DND-41 (cell line): Measurements from ENCODE around the gene COL25A1.

ENCODE experiments used
- ATAC-seq: fragments of 200-7000 bp; cut with Tn5 transposase; 3 replicates; pipeline ENCODE4 v1.9.1; 2021; ENCODE audit warnings: low read depth; ENCODE audit not compliant: insufficient read depth
- DNase-seq: peaks from one replicate; pipeline ENCODE4 v3.0.0-alpha.2; 2020
- H2AFZ ChIP-seq: 2 replicates; pipeline ENCODE4 v1.6.0; 2012; ENCODE audit warnings: low read depth, low read length
- H3K27ac ChIP-seq: 2 replicates; pipeline ENCODE4 v1.5.1; 2012; ENCODE audit warnings: low read length, inconsistent platforms
- H3K27me3 ChIP-seq: fragments of 200-600 bp; sonication (generic); 2 replicates; pipeline ENCODE4 v1.6.0; 2012; ENCODE audit warnings: low read length, mild to moderate bottlenecking, inconsistent platforms; ENCODE audit not compliant: insufficient read depth, poor library complexity
- H3K36me3 ChIP-seq: 2 replicates; pipeline ENCODE4 v1.5.1; 2012; ENCODE audit warnings: low read length, inconsistent platforms; ENCODE audit not compliant: insufficient read depth
- H3K4me1 ChIP-seq: 2 replicates; pipeline ENCODE4 v1.5.1; 2012; ENCODE audit warnings: mild to moderate bottlenecking, low read length; ENCODE audit not compliant: insufficient read depth
- H3K4me2 ChIP-seq: 2 replicates; pipeline ENCODE4 v1.6.0; 2012; ENCODE audit warnings: mild to moderate bottlenecking, moderate library complexity, low read length, inconsistent platforms; ENCODE audit not compliant: insufficient read depth
- H3K4me3 ChIP-seq, 2 experiments: fragments of 200-600 bp in 1 of 2; shearing (Covaris generic) in 1 of 2; 2 replicates each; pipeline ENCODE4 v1.5.1; 2012 to 2016; ENCODE audit warnings: inconsistent platforms in 2 of 2, low read length in 2 of 2, mild to moderate bottlenecking in 2 of 2, low read depth in 1 of 2, moderate library complexity in 1 of 2
- H3K79me2 ChIP-seq: 2 replicates; pipeline ENCODE4 v1.6.0; 2012; ENCODE audit warnings: low read length, inconsistent platforms; ENCODE audit not compliant: insufficient read depth
- H3K9ac ChIP-seq: 2 replicates; pipeline ENCODE4 v1.6.0; 2012; ENCODE audit warnings: low read depth, mild to moderate bottlenecking, inconsistent platforms, low read length, moderate library complexity
- H3K9me3 ChIP-seq: 2 replicates; pipeline ENCODE4 v1.5.1; 2012; ENCODE audit warnings: low read length, moderate library complexity, mild to moderate bottlenecking, inconsistent platforms; ENCODE audit not compliant: insufficient read depth, severe bottlenecking
- H4K20me1 ChIP-seq: 2 replicates; pipeline ENCODE4 v1.6.0; 2012; ENCODE audit warnings: low read length; ENCODE audit not compliant: insufficient read depth
- CTCF ChIP-seq: IDR thresholded peaks from 2 replicates; pipeline ENCODE4 v1.5.1; 2012; ENCODE audit warnings: borderline replicate concordance, low read length, moderate library complexity, mild to moderate bottlenecking; ENCODE audit not compliant: poor library complexity, severe bottlenecking; ENCODE audit errors: extremely low read depth
- EZH2 ChIP-seq: IDR thresholded peaks from 3 replicates; pipeline ENCODE4 v1.6.1; 2012; ENCODE audit warnings: borderline replicate concordance, low read depth, mild to moderate bottlenecking, moderate library complexity, low read length, inconsistent platforms; ENCODE audit not compliant: severe bottlenecking

COL25A1 gene

GRCh38 chr4:109014593-109015412 is 287.7 kb downstream of the COL25A1 start:
- TF ChIP-seq CTCF (no peak), EZH2 (no peak)
- H3K27ac ChIP-seq, result no peak overlapping the region
- H3K4me1 ChIP-seq, result peaks cover 8% of the 10 kb centered on the region
- no peak overlapping the region for H2AFZ ChIP-seq
- H3K36me3 ChIP-seq, result no peaks in the 10 kb centered on the region
- H4K20me1 ChIP-seq, result no peaks in the 10 kb centered on the region
- no peaks in the 10 kb centered on the region for H3K79me2 ChIP-seq
- no peak for DNase-seq
- no peak overlapping the region for H3K4me2 ChIP-seq
- no peak overlapping the region for H3K4me3 ChIP-seq
- no peak for ATAC-seq
- H3K9me3 ChIP-seq, result no peaks in the 10 kb centered on the region
- H3K27me3 ChIP-seq, result no peaks in the 10 kb centered on the region
- H3K9ac ChIP-seq, result no peak overlapping the region

GRCh38 chr4:109012286-109012880 is 290.1 kb downstream of the COL25A1 start:
- no peak overlapping the region for H3K4me2 ChIP-seq
- TF ChIP-seq CTCF, result no peak
- ATAC-seq, result no peak
- H4K20me1 ChIP-seq, result no peaks in the 10 kb centered on the region
- no peaks in the 10 kb centered on the region for H3K27me3 ChIP-seq
- H3K27ac ChIP-seq, result no peak overlapping the region
- H2AFZ ChIP-seq, result no peak overlapping the region
- H3K9me3 ChIP-seq, result no peaks in the 10 kb centered on the region
- DNase-seq, result no peak
- peaks cover 11% of the 10 kb centered on the region for H3K4me1 ChIP-seq
- H3K36me3 ChIP-seq, result no peaks in the 10 kb centered on the region
- no peak overlapping the region for H3K9ac ChIP-seq
- no peaks in the 10 kb centered on the region for H3K79me2 ChIP-seq
- no peak overlapping the region for H3K4me3 ChIP-seq

DNA sequence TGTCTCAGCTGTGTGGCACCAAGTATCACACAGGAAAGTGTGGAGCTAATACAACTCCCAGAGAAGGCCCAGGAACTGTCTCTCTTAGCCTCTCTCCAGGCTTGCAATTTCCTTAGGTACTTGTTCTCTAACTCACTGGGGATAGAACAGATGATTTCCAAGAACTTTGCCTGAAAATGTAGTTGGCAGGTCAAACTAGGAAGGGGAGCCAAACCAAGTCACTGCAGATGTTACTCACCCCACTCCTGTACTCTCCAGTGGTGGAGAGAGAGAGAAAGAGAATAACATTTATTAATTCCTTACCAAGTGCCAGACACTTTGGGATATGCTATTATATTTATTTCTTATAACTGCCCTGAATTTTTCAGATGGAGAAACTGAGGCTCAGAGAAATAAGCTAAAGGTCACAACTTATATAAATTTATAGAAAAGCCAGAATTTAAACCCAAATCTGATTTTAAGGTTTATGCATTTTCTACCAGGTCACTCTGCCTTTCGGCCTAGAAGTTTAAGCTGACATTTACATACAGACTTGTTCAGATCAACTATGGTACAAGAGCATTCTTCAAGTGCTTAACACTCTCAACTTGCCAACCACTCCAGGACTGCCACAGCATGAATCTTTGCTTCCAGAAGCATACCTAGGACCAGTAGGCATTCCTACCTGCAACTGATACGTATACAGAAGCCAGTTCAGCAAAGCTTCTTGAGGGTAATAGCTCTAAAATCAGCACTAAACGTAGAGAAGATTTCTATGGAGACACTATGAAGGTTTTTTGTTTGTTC is 291.0 kb downstream of the COL25A1 start:
- no peak overlapping the region for H2AFZ ChIP-seq
- H3K27ac ChIP-seq, result no peak overlapping the region
- H3K4me1 ChIP-seq, result peaks cover 11% of the 10 kb centered on the region
- H3K36me3 ChIP-seq, result no peaks in the 10 kb centered on the region
- TF ChIP-seq EZH2, result no peak
- no peak for TF ChIP-seq CTCF
- no peak overlapping the region for H3K9ac ChIP-seq
- H3K4me2 ChIP-seq, result no peak overlapping the region
- no peaks in the 10 kb centered on the region for H3K9me3 ChIP-seq
- no peak for DNase-seq
- H3K79me2 ChIP-seq, result no peaks in the 10 kb centered on the region
- no peaks in the 10 kb centered on the region for H4K20me1 ChIP-seq
- H3K27me3 ChIP-seq, result no peaks in the 10 kb centered on the region
- no peak overlapping the region for H3K4me3 ChIP-seq
- ATAC-seq, result no peak
